ENCODE results near the gene IP6K2. TPM values are rescaled to one million over a fixed set of nuclear protein-coding genes. Genes with fewer than 3 reads are reported as not detected.

The IP6K2 gene
- total and polyA plus RNA-seq, 2 of the 13 experiments (the other 11 are each of a cell fraction or from before 2014, with no cell fraction given), result 85.5 to 112 TPM

DNA sequence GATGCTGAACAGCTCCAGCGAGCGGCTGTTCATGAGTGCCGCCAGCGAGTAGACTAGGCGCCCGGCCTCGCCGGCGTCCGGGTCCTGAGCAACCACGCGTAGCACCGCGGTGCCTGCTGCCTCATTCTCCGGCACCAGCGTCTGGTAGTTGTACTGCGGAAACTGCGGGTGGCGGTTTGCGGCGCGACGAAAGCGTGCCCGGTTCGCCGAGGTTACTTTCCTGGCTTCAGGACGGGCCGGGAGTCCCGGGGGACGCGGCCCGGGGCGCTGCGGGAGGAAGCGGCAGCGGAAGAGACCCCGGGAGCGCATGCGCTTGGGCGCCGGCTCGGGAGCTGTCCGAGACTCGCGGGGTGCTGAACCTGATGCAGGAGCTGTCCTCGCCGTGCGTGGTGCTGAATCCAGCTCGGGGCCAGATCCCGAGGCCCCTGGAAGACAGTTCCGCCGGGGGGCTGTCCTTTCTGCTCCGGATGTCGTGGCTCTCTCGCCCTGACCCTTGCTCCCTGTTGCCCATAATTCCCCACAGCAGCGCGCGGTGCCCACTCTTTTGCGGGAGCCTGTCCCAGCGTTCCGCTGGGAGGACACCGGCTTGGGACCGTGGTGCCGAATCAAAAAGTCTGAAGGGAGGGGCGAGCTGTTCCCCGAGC is 55.4 kb downstream of the IP6K2 start (continued):
- no peak for TF ChIP-seq ZEB1 (IDR thresholded peaks at IDR 0.05; ENCODE audit: insufficient replicate concordance, low read depth)
- peak; percentile 100 for TF ChIP-seq ZNF331 (CRISPR knock-in tag; IDR thresholded peaks at IDR 0.05)
- peak; percentile 100 for TF ChIP-seq ZNF468 (CRISPR knock-in tag; IDR thresholded peaks at IDR 0.05)
- TF ChIP-seq GATAD2A (CRISPR knock-in tag; IDR thresholded peaks at IDR 0.05), result peak; percentile 97
- peak; percentile 96 for TF ChIP-seq SIX1 (CRISPR knock-in tag; IDR thresholded peaks at IDR 0.05; ENCODE audit: borderline replicate concordance)
- peak; percentile 100 for TF ChIP-seq MAF1 (CRISPR knock-in tag; IDR thresholded peaks at IDR 0.05; ENCODE audit: borderline replicate concordance)
- peak; percentile 100 for TF ChIP-seq ZNF792 (CRISPR knock-in tag; IDR thresholded peaks at IDR 0.05)
- TF ChIP-seq TERF1 (CRISPR knock-in tag; IDR thresholded peaks at IDR 0.05), result peak; percentile 99
- TF ChIP-seq THYN1 (CRISPR knock-in tag; IDR thresholded peaks at IDR 0.05; ENCODE audit: borderline replicate concordance, low read depth), result peak; percentile 99
- TF ChIP-seq, protein P1, sequence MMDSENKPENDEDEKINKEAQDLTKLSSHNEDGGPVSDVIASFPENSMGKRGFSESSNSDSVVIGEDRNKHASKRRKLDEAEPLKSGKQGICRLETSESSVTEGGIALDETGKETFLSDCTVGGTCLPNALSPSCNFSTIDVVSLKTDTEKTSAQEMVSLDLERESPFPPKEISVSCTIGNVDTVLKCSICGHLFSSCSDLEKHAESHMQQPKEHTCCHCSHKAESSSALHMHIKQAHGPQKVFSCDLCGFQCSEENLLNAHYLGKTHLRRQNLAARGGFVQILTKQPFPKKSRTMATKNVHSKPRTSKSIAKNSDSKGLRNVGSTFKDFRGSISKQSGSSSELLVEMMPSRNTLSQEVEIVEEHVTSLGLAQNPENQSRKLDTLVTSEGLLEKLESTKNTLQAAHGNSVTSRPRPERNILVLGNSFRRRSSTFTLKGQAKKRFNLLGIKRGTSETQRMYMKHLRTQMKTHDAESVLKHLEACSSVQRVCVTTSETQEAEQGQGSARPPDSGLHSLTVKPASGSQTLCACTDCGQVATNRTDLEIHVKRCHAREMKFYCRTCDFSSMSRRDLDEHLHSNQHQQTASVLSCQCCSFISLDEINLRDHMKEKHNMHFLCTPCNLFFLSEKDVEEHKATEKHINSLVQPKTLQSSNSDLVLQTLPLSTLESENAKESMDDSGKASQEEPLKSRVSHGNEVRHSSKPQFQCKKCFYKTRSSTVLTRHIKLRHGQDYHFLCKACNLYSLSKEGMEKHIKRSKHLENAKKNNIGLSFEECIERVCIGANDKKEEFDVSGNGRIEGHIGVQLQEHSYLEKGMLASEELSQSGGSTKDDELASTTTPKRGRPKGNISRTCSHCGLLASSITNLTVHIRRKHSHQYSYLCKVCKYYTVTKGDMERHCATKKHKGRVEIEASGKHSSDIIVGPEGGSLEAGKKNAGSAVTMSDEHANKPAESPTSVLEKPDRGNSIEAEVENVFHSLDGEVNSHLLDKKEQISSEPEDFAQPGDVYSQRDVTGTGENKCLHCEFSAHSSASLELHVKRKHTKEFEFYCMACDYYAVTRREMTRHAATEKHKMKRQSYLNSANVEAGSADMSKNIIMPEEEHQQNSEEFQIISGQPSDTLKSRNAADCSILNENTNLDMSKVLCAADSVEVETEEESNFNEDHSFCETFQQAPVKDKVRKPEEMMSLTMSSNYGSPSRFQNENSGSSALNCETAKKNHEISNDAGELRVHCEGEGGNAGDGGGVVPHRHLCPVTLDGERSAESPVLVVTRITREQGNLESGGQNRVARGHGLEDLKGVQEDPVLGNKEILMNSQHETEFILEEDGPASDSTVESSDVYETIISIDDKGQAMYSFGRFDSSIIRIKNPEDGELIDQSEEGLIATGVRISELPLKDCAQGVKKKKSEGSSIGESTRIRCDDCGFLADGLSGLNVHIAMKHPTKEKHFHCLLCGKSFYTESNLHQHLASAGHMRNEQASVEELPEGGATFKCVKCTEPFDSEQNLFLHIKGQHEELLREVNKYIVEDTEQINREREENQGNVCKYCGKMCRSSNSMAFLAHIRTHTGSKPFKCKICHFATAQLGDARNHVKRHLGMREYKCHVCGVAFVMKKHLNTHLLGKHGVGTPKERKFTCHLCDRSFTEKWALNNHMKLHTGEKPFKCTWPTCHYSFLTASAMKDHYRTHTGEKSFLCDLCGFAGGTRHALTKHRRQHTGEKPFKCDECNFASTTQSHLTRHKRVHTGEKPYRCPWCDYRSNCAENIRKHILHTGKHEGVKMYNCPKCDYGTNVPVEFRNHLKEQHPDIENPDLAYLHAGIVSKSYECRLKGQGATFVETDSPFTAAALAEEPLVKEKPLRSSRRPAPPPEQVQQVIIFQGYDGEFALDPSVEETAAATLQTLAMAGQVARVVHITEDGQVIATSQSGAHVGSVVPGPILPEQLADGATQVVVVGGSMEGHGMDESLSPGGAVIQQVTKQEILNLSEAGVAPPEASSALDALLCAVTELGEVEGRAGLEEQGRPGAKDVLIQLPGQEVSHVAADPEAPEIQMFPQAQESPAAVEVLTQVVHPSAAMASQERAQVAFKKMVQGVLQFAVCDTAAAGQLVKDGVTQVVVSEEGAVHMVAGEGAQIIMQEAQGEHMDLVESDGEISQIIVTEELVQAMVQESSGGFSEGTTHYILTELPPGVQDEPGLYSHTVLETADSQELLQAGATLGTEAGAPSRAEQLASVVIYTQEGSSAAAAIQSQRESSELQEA (CRISPR knock-in tag; IDR thresholded peaks at IDR 0.05; ENCODE audit: not compliant biosample characterization), result peak; percentile 100
- peak; percentile 100 for TF ChIP-seq ARID2 (CRISPR knock-in tag; IDR thresholded peaks at IDR 0.05; ENCODE audit: borderline replicate concordance)
- TF ChIP-seq ZNF777 (CRISPR knock-in tag; IDR thresholded peaks at IDR 0.05), result peak; percentile 97
- TF ChIP-seq FOXA1 (IDR thresholded peaks at IDR 0.05), result no peak
- TF ChIP-seq FOXA1 (CRISPR knock-in tag; IDR thresholded peaks at IDR 0.05), result peak; percentile 83
- TF ChIP-seq, protein P2, sequence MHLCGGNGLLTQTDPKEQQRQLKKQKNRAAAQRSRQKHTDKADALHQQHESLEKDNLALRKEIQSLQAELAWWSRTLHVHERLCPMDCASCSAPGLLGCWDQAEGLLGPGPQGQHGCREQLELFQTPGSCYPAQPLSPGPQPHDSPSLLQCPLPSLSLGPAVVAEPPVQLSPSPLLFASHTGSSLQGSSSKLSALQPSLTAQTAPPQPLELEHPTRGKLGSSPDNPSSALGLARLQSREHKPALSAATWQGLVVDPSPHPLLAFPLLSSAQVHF (CRISPR knock-in tag; IDR thresholded peaks at IDR 0.05), result peak; percentile 100
- TF ChIP-seq U2AF1 (optimal IDR thresholded peaks at IDR 0.05; ENCODE audit: low read depth, low read length), result no peak
- peak; percentile 100 for TF ChIP-seq IRX3 (CRISPR knock-in tag; IDR thresholded peaks at IDR 0.05; ENCODE audit: borderline replicate concordance, low read depth)
- peak; percentile 89 for TF ChIP-seq HHEX (CRISPR knock-in tag; IDR thresholded peaks at IDR 0.05)

Measured in HepG2 (cell line).